WTC11 (cell line): Measurements from ENCODE around the gene FITM1. TPM values are rescaled to one million over a fixed set of nuclear protein-coding genes. Genes with fewer than 3 reads are reported as not detected.

Experiments used
- ATAC-seq: fragments of 200-7000 bp; cut with Tn5 transposase; 2 replicates; pipeline ENCODE4 v1.10.0; 2021; ENCODE audit warnings: mild to moderate bottlenecking, moderate library complexity
- CTCF ChIA-PET: fragments of 300-600 bp; sonication (Branson Sonifier 250); formaldehyde crosslinking; loops from one replicate; lab custom pipeline; 2021; ENCODE audit warnings: antibody characterized with exemption; lab: Charles Lee
- POLR2A ChIA-PET: fragments of 350-600 bp; sonication (Branson Sonifier 250); formaldehyde crosslinking; loops from one replicate; lab custom pipeline; 2021; ENCODE audit warnings: antibody characterized with exemption; lab: Charles Lee
- DNase-seq: peaks from one replicate; pipeline ENCODE4 v3.0.0; 2021; ENCODE audit warnings: low spot score
- H3K27ac Mint-ChIP-seq: 2 replicates; pipeline ENCODE4 v1.8.0; 2021; ENCODE audit warnings: mixed read lengths
- H3K27me3 Mint-ChIP-seq: 2 replicates; pipeline ENCODE4 v1.8.0; 2021; ENCODE audit warnings: low read depth, mild to moderate bottlenecking, moderate library complexity, mixed read lengths
- H3K36me3 Mint-ChIP-seq: 2 replicates; pipeline ENCODE4 v1.8.0; 2021; ENCODE audit warnings: mixed read lengths
- H3K4me1 Mint-ChIP-seq: 2 replicates; pipeline ENCODE4 v1.8.0; 2022; ENCODE audit warnings: mixed read lengths
- H3K4me3 Mint-ChIP-seq: 2 replicates; pipeline ENCODE4 v1.8.0; 2021; ENCODE audit warnings: mild to moderate bottlenecking, moderate library complexity, mixed read lengths
- H3K9me3 Mint-ChIP-seq: 2 replicates; pipeline ENCODE4 v1.8.0; 2021; ENCODE audit warnings: mixed read lengths
- ATF3 ChIP-seq: sonication (generic); formaldehyde crosslinking; conservative IDR thresholded peaks from 2 replicates; pipeline ENCODE4 v1.8.1; 2022; ENCODE audit warnings: mild to moderate bottlenecking, missing genetic modification reagents
- ELF4 ChIP-seq: sonication (generic); formaldehyde crosslinking; IDR thresholded peaks from 2 replicates; pipeline ENCODE4 v1.8.1; 2022; ENCODE audit warnings: low read depth, mild to moderate bottlenecking, moderate library complexity, missing genetic modification reagents
- ETV6 ChIP-seq: sonication (generic); formaldehyde crosslinking; IDR thresholded peaks from 2 replicates; pipeline ENCODE4 v1.8.1; 2022; ENCODE audit warnings: mild to moderate bottlenecking, missing genetic modification reagents
- FOXJ3 ChIP-seq: sonication (generic); formaldehyde crosslinking; IDR thresholded peaks from 2 replicates; pipeline ENCODE4 v1.9.0; 2021; ENCODE audit warnings: missing genetic modification reagents, mild to moderate bottlenecking, borderline replicate concordance
- FOXK1 ChIP-seq: sonication (generic); formaldehyde crosslinking; IDR thresholded peaks from 2 replicates; pipeline ENCODE4 v1.8.0; 2022; ENCODE audit warnings: mild to moderate bottlenecking, moderate library complexity, missing genetic modification reagents
- IRF1 ChIP-seq: sonication (generic); formaldehyde crosslinking; IDR thresholded peaks from 2 replicates; pipeline ENCODE4 v1.8.0; 2023; ENCODE audit warnings: missing genetic modification reagents
- IRF2 ChIP-seq: sonication (generic); formaldehyde crosslinking; IDR thresholded peaks from 2 replicates; pipeline ENCODE4 v1.8.0; 2022; ENCODE audit warnings: low read depth, missing genetic modification reagents, borderline replicate concordance
- JAZF1 ChIP-seq: fragments of 250-450 bp; sonication (Bioruptor Pico); IDR thresholded peaks from 2 replicates; pipeline ENCODE4 v1.9.0; 2021; ENCODE audit warnings: moderate library complexity, mild to moderate bottlenecking, inconsistent platforms
- JUN ChIP-seq: sonication (generic); formaldehyde crosslinking; IDR thresholded peaks from 2 replicates; pipeline ENCODE4 v1.8.0; 2023; ENCODE audit warnings: mild to moderate bottlenecking, missing genetic modification reagents
- KAT7 ChIP-seq: sonication (generic); formaldehyde crosslinking; IDR thresholded peaks from 2 replicates; pipeline ENCODE4 v1.8.1; 2023; ENCODE audit warnings: missing genetic modification reagents, mild to moderate bottlenecking, borderline replicate concordance
- SMAD3 ChIP-seq: sonication (generic); formaldehyde crosslinking; IDR thresholded peaks from 2 replicates; pipeline ENCODE4 v1.8.0; 2022; ENCODE audit warnings: missing genetic modification reagents, mild to moderate bottlenecking, borderline replicate concordance
- TEAD1 ChIP-seq: sonication (generic); formaldehyde crosslinking; IDR thresholded peaks from 2 replicates; pipeline ENCODE4 v1.8.0; 2022; ENCODE audit warnings: mild to moderate bottlenecking, missing genetic modification reagents
- TP53 ChIP-seq: sonication (generic); formaldehyde crosslinking; IDR thresholded peaks from 2 replicates; pipeline ENCODE4 v1.8.1; 2023; ENCODE audit warnings: mild to moderate bottlenecking, missing genetic modification reagents
- USF2 ChIP-seq: sonication (generic); formaldehyde crosslinking; IDR thresholded peaks from 2 replicates; pipeline ENCODE4 v1.8.1; 2023; ENCODE audit warnings: mild to moderate bottlenecking, missing genetic modification reagents, moderate library complexity
- ZBTB21 ChIP-seq: sonication (generic); formaldehyde crosslinking; IDR thresholded peaks from 2 replicates; pipeline ENCODE4 v1.8.1; 2023; ENCODE audit warnings: mild to moderate bottlenecking, missing genetic modification reagents, borderline replicate concordance
- ZNF121 ChIP-seq: sonication (generic); formaldehyde crosslinking; IDR thresholded peaks from 2 replicates; pipeline ENCODE4 v1.8.0; 2023; ENCODE audit warnings: missing genetic modification reagents
- ZNF219 ChIP-seq: sonication (generic); formaldehyde crosslinking; IDR thresholded peaks from 2 replicates; pipeline ENCODE4 v1.8.0; 2023; ENCODE audit warnings: missing genetic modification reagents, mild to moderate bottlenecking, borderline replicate concordance
- ZNF281 ChIP-seq: sonication (generic); formaldehyde crosslinking; IDR thresholded peaks from 2 replicates; pipeline ENCODE4 v1.8.0; 2023; ENCODE audit warnings: mild to moderate bottlenecking, missing genetic modification reagents
- ZNF396 ChIP-seq: fragments of 250-450 bp; sonication (Bioruptor Pico); IDR thresholded peaks from 2 replicates; pipeline ENCODE4 v1.8.0; 2021; ENCODE audit warnings: mild to moderate bottlenecking, moderate library complexity, borderline replicate concordance
- ZNF416 ChIP-seq: fragments of 250-450 bp; sonication (Bioruptor Pico); IDR thresholded peaks from 2 replicates; pipeline ENCODE4 v1.9.0; 2021; ENCODE audit warnings: mild to moderate bottlenecking, inconsistent platforms
- ZNF423 ChIP-seq: fragments of 250-450 bp; sonication (Bioruptor Pico); IDR thresholded peaks from 2 replicates; pipeline ENCODE4 v2.1.2; 2022; ENCODE audit warnings: mild to moderate bottlenecking, moderate library complexity
- ZNF425 ChIP-seq: fragments of 250-450 bp; sonication (Bioruptor Pico); conservative IDR thresholded peaks from 2 replicates; pipeline ENCODE4 v1.9.0; 2021; ENCODE audit warnings: mild to moderate bottlenecking
- ZNF671 ChIP-seq: fragments of 250-450 bp; sonication (Bioruptor Pico); IDR thresholded peaks from 2 replicates; pipeline ENCODE4 v1.8.0; 2021; ENCODE audit warnings: mild to moderate bottlenecking
- total RNA-seq: library from RNA; stranded (reverse); gene quantifications from 3 replicates; pipeline ENCODE4 v1.2.3, GENCODE V29; 2021

FITM1 gene
- total RNA-seq, 1 experiment from 2014 or later, result not detected

GRCh38 chr14:24098229-24098926 lies 32.1 kb upstream of the FITM1 start:
- no peak overlapping the region for H3K4me3 Mint-ChIP-seq
- H3K4me1 Mint-ChIP-seq, result peaks cover 16% of the 10 kb centered on the region
- POLR2A ChIA-PET, result no interaction called here
- no peak overlapping the region for H3K27ac Mint-ChIP-seq
- DNase-seq (no peak), ATAC-seq (no peak)
- H3K27me3 Mint-ChIP-seq, result peaks cover 3% of the 10 kb centered on the region; the same call in 1 of the 2 replicates
- CTCF ChIA-PET, result interaction anchor here (11.1 to 11.7 kb wide), 2 partner anchors 11 to 41 kb away, joined by 170 to 320 read pairs; no protein-coding TSS in a partner anchor
- peaks cover 5% of the 10 kb centered on the region; the same call in 1 of the 2 replicates for H3K9me3 Mint-ChIP-seq
- TF ChIP-seq JAZF1, result no peak
- TF ChIP-seq ZNF423 (CRISPR knock-in tag), result no peak
- TF ChIP-seq ZNF425 (CRISPR knock-in tag), result no peak
- no peak for TF ChIP-seq IRF2
- TF ChIP-seq ZNF219 (CRISPR knock-in tag), result no peak
- TF ChIP-seq TEAD1 (CRISPR knock-in tag), result no peak
- TF ChIP-seq JUN (CRISPR knock-in tag), result no peak
- no peak for TF ChIP-seq KAT7 (CRISPR knock-in tag)
- no peak for TF ChIP-seq ELF4 (CRISPR knock-in tag)
- no peak for TF ChIP-seq ZNF671 (CRISPR knock-in tag)
- no peak for TF ChIP-seq ZNF396 (CRISPR knock-in tag)
- TF ChIP-seq ZNF281 (CRISPR knock-in tag), result no peak
- no peak for TF ChIP-seq TP53 (CRISPR knock-in tag)
- no peak for TF ChIP-seq ZNF416 (CRISPR knock-in tag)
- no peak for TF ChIP-seq FOXK1 (CRISPR knock-in tag)
- TF ChIP-seq ZBTB21 (CRISPR knock-in tag), result no peak
- TF ChIP-seq USF2 (CRISPR knock-in tag), result no peak
- no peak for TF ChIP-seq ETV6
- TF ChIP-seq SMAD3 (CRISPR knock-in tag), result no peak
- TF ChIP-seq, all 79 proteins: peak for 0
- H3K36me3 Mint-ChIP-seq, result peaks cover 38% of the 10 kb centered on the region

GRCh38 chr14:24098927-24099813 lies 31.3 kb upstream of the FITM1 start:
- peaks cover 46% of the 10 kb centered on the region for H3K36me3 Mint-ChIP-seq
- DNase-seq (no peak), ATAC-seq (no peak)
- POLR2A ChIA-PET, result no interaction called here
- H3K9me3 Mint-ChIP-seq, result peaks cover 13% of the 10 kb centered on the region
- no peaks in the 10 kb centered on the region for H3K27me3 Mint-ChIP-seq
- peaks cover 12% of the 10 kb centered on the region for H3K4me1 Mint-ChIP-seq
- 0 out of 2 replicates have a peak overlapping the region, but pooled peaks have one; percentile 41 for H3K27ac Mint-ChIP-seq
- CTCF ChIA-PET, result interaction anchor here (11.7 kb wide), 1 partner anchor 10 kb away, joined by 170 read pairs; no protein-coding TSS in a partner anchor
- no peak overlapping the region for H3K4me3 Mint-ChIP-seq
- TF ChIP-seq IRF1 (no peak), ZNF121 (no peak), FOXJ3 (CRISPR knock-in tag) (no peak), JUN (CRISPR knock-in tag) (no peak), ATF3 (CRISPR knock-in tag) (no peak)
